Lower lobe of right lung (tissue), 2 donors: ENCODE data around the gene PRR23B. TPM values are rescaled to one million over a fixed set of nuclear protein-coding genes. Genes with fewer than 3 reads are reported as not detected.

ENCODE experiments used
- ATAC-seq, 2 donors: fragments of 200-7000 bp; cut with Tn5 transposase; one replicate each; pipeline ENCODE4 v1.9.1; 2020 to 2022; ENCODE audit warnings: mild to moderate bottlenecking in 2 of 2, moderate library complexity in 2 of 2
- DNase-seq: peaks from one replicate; pipeline ENCODE4 v3.0.0-alpha.2; 2020
- H3K27ac ChIP-seq: fragments of 200-600 bp; one replicate; pipeline ENCODE4 v1.8.0; 2022
- H3K27me3 ChIP-seq: fragments of 200-600 bp; one replicate; pipeline ENCODE4 v1.8.0; 2022; ENCODE audit warnings: low read depth
- H3K36me3 ChIP-seq: fragments of 200-600 bp; one replicate; pipeline ENCODE4 v1.8.0; 2022; ENCODE audit warnings: mild to moderate bottlenecking
- H3K4me1 ChIP-seq: fragments of 200-600 bp; one replicate; pipeline ENCODE4 v1.8.0; 2022
- H3K4me3 ChIP-seq: fragments of 200-600 bp; one replicate; pipeline ENCODE4 v1.8.0; 2022; ENCODE audit warnings: mild to moderate bottlenecking
- H3K9me3 ChIP-seq: fragments of 200-600 bp; one replicate; pipeline ENCODE4 v1.8.0; 2022
- CTCF ChIP-seq: fragments of 200-600 bp; IDR thresholded peaks from one replicate; pipeline ENCODE4 v1.8.0; 2022; ENCODE audit warnings: antibody characterized with exemption, mild to moderate bottlenecking
- intact Hi-C: fragments of 100-400 bp; cut with DNase I; formaldehyde crosslinking; loops from one replicate; pipeline ENCODE4 v1.11.0; 2022
- total RNA-seq: library from RNA; stranded (reverse); fragmentation: NEBNext Ultra II Directional; extraction: Animal tissue kit (Norgen Biotek cat#: 25700); gene quantifications from one replicate; pipeline ENCODE4 v1.2.1, GENCODE V29; 2021
- donor health status: DM: no; HTN: yes; CAD: no; lungs with severe emphysema.

PRR23B gene
- total RNA-seq, 1 donor from 2014 or later: not detected

- intact Hi-C loops: no loop called here
These were observed 35.9 kb downstream of the PRR23B start for GRCh38 chr3:138984816-138985215.

GRCh38 chr3:138976047-138976446 lies 44.7 kb downstream of the PRR23B start:
- no peak for ATAC-seq
- intact Hi-C loops: no loop called here
- DNase-seq: no peak
- Histone ChIP-seq H3K9me3 (no peaks in the 10 kb centered on the region), H3K27ac (no peak overlapping the region), H3K27me3 (no peaks in the 10 kb centered on the region), H3K4me3 (no peak overlapping the region), H3K36me3 (no peaks in the 10 kb centered on the region), H3K4me1 (no peaks in the 10 kb centered on the region)
- no peak for TF ChIP-seq CTCF

More at GRCh38 chr3:138984816-138985215, 35.9 kb downstream of the PRR23B start:
- no peaks in the 10 kb centered on the region for H3K36me3 ChIP-seq
- no peak overlapping the region for H3K27ac ChIP-seq
- TF ChIP-seq CTCF: no peak
- H3K9me3 ChIP-seq: no peaks in the 10 kb centered on the region
- DNase-seq: no peak
- no peak for ATAC-seq
- no peak overlapping the region for H3K4me3 ChIP-seq
- H3K27me3 ChIP-seq: no peaks in the 10 kb centered on the region
- no peaks in the 10 kb centered on the region for H3K4me1 ChIP-seq

GRCh38 chr3:138975351-138975750 lies 45.4 kb downstream of the PRR23B start:
- TF ChIP-seq CTCF: no peak

GRCh38 chr3:138974462-138974861 lies 46.3 kb downstream of the PRR23B start:
- intact Hi-C loops: no loop called here
- ATAC-seq: no peak

More at GRCh38 chr3:138975351-138975750, 45.4 kb downstream of the PRR23B start:
- no peaks in the 10 kb centered on the region for H3K9me3 ChIP-seq
- no peak for ATAC-seq
- no peak overlapping the region for H3K4me3 ChIP-seq
- DNase-seq: no peak
- peaks cover 5% of the 10 kb centered on the region for H3K27me3 ChIP-seq
- no peaks in the 10 kb centered on the region for H3K4me1 ChIP-seq
- H3K36me3 ChIP-seq: no peaks in the 10 kb centered on the region
- intact Hi-C loops: no loop called here
- H3K27ac ChIP-seq: no peak overlapping the region

GRCh38 chr3:138972941-138973340 lies 47.8 kb downstream of the PRR23B start:
- no peaks in the 10 kb centered on the region for H3K36me3 ChIP-seq
- H3K27ac ChIP-seq: no peak overlapping the region
- no peak overlapping the region for H3K4me3 ChIP-seq
- no peak for TF ChIP-seq CTCF
- no peaks in the 10 kb centered on the region for H3K9me3 ChIP-seq
- ATAC-seq: no peak
- peaks cover 5% of the 10 kb centered on the region for H3K27me3 ChIP-seq
- no peak for DNase-seq
- H3K4me1 ChIP-seq: no peaks in the 10 kb centered on the region
- intact Hi-C loops: no loop called here

More at GRCh38 chr3:138974462-138974861, 46.3 kb downstream of the PRR23B start:
- H3K36me3 ChIP-seq: no peaks in the 10 kb centered on the region
- TF ChIP-seq CTCF: no peak
- no peak overlapping the region for H3K4me3 ChIP-seq
- H3K27me3 ChIP-seq: peaks cover 5% of the 10 kb centered on the region
- no peaks in the 10 kb centered on the region for H3K9me3 ChIP-seq
- no peaks in the 10 kb centered on the region for H3K4me1 ChIP-seq
- no peak for DNase-seq
- no peak overlapping the region for H3K27ac ChIP-seq
